K562 (cell line): ENCODE results near the gene ADCY4.

Experiments used
- CHD1 ChIP-seq: fragments of 200-600 bp; sonication (generic); IDR thresholded peaks from one replicate; pipeline ENCODE4 v1.6.1; 2012; ENCODE audit warnings: mild to moderate bottlenecking, moderate library complexity, low read length, inconsistent platforms
- NELFE ChIP-seq: IDR thresholded peaks from 2 replicates; pipeline ENCODE4 v1.6.1; 2011; ENCODE audit warnings: mild to moderate bottlenecking; ENCODE audit not compliant: insufficient read depth, insufficient read length
- SFPQ ChIP-seq: fragments of 200-400 bp; formaldehyde crosslinking; IDR thresholded peaks from 2 replicates; pipeline ENCODE4 v1.6.1; 2017; ENCODE audit warnings: mild to moderate bottlenecking, low read depth, low read length, moderate library complexity
- SMARCC2 ChIP-seq: fragments of 450-650 bp; IDR thresholded peaks from 2 replicates; pipeline ENCODE4 v1.6.1; 2017; ENCODE audit warnings: antibody characterized with exemption, moderate library complexity, mild to moderate bottlenecking, low read depth
- ZBTB33 ChIP-seq: sonication (generic); formaldehyde crosslinking; IDR thresholded peaks from 2 replicates; pipeline ENCODE4 v1.8.1; 2023; ENCODE audit warnings: mild to moderate bottlenecking, missing genetic modification reagents
- ZNF23 ChIP-seq: fragments of 250-450 bp; sonication (Bioruptor Pico); IDR thresholded peaks from 2 replicates; pipeline ENCODE4 v1.4.0; 2020; ENCODE audit warnings: mild to moderate bottlenecking
- ZNF232 ChIP-seq: sonication (generic); formaldehyde crosslinking; IDR thresholded peaks from 2 replicates; pipeline ENCODE4 v1.8.0; 2022; ENCODE audit warnings: mild to moderate bottlenecking, missing genetic modification reagents

- TF ChIP-seq ZBTB33 (CRISPR knock-in tag) (peak; percentile 96), NELFE (no peak), CHD1 (no peak), SMARCC2 (no peak), ZNF232 (CRISPR knock-in tag) (no peak), ZNF23 (CRISPR knock-in tag) (no peak), SFPQ (no peak)
Measured at GRCh38 chr14:24365600-24366412, 30.9 kb upstream of the ADCY4 start.
